ENCODE data around the gene LEKR1.

LEKR1 gene

GRCh38 chr3:157074981-157075380 lies 248.8 kb downstream of the LEKR1 start:
- no peak for TF ChIP-seq ZFX (IDR thresholded peaks at IDR 0.05)
- no peak for TF ChIP-seq CTCF (conservative IDR thresholded peaks at IDR 0.05)

GRCh38 chr3:157075693-157076420 lies 249.7 kb downstream of the LEKR1 start:
- TF ChIP-seq CTCF (conservative IDR thresholded peaks at IDR 0.05) = no peak
- TF ChIP-seq ZFX (IDR thresholded peaks at IDR 0.05) = no peak
- no peak overlapping the region for H3K27ac ChIP-seq

More at GRCh38 chr3:157074981-157075380, 248.8 kb downstream of the LEKR1 start:
- H3K27ac ChIP-seq = no peak overlapping the region

DNA sequence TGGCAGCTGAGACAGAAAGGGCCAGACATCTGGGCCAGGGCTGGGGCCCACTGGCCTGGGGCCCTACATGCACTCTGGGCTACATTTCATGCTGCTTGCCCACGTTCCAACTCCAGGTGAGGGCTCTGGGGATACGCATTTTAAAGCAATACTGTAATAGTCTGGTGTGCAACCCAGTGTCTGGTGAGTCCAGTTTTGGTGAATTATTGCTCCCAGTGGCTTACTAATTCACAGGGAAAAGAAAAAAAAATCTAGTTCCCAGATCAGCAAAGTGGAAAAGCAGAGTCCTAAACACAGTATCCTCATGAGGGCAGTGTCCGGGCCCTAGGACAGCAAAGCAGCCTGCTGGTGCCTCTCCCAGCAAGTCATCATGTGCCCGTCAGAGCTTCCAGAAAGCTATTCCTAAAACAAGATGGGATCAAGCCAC lies 251.4 kb downstream of the LEKR1 start:
- no peak overlapping the region for H3K27ac ChIP-seq
- TF ChIP-seq ZFX (IDR thresholded peaks at IDR 0.05) (no peak), CTCF (conservative IDR thresholded peaks at IDR 0.05) (no peak)

DNA sequence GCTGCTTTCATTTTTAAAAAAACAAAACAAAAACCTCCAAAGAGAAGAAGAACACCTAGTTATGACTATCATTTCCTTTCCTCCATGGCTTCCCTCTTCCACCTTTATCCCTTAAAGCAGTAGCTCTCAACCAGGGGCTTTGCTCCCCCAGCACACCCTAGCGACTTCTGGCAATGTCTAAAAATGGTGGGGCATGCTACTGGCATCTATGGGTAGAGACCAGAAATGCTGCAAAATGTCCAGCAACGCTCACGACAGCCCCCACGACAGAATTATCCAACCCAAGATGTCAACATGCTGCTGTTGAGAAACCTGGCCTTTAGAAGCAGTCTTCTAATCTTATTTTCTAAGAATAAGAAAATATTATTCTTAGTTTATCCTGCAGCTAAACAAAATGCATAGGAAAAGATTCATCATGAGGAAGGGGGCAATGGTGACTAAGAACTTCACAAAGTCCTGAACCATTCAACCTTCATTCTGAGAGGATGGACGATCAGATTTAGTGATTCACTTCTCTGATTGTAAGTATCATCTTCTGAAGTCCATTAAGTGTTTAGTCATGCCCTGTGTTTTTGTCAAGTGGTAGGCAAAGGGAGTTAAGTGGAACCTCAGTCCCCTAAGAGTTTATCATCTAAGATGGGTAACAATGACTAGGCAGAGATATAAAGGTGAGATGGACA lies 252.1 kb downstream of the LEKR1 start:
- TF ChIP-seq CTCF (conservative IDR thresholded peaks at IDR 0.05) (no peak), ZFX (IDR thresholded peaks at IDR 0.05) (no peak)
- H3K27ac ChIP-seq = no peak overlapping the region

DNA sequence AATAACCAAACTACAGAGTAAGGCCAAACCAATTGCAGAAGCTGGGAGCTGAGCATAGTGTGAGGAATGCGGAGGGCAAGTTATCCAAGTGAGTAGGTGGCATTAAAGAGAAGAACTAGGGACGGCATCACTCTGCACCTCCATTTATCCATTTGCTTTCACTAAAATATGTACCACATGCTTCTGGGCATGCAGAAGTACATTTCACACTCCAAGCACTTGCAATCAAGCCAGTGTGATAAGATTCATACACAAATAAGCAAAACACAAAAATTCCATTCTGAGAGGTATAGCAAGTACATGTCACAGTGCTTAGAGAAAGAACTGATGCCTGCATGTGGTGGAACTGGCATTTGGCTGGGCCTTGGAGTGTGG lies 252.6 kb downstream of the LEKR1 start:
- TF ChIP-seq ZFX (IDR thresholded peaks at IDR 0.05) (no peak), CTCF (conservative IDR thresholded peaks at IDR 0.05) (no peak)
- H3K27ac ChIP-seq = no peak overlapping the region

- H3K27ac ChIP-seq = no peak overlapping the region
- TF ChIP-seq CTCF (conservative IDR thresholded peaks at IDR 0.05) (no peak), ZFX (IDR thresholded peaks at IDR 0.05) (no peak)
These were observed 253.7 kb downstream of the LEKR1 start for GRCh38 chr3:157079676-157080369.
